ENCODE results near the gene NAT14.
"Not testable (repeated sequence)": the region's sequence is repeated elsewhere in the genome, so short reads cannot be mapped to it uniquely, and the experiment has no call there.

NAT14 gene

GRCh38 chr19:55443824-55444480 lies 41.0 kb upstream of the NAT14 start:
- H3K27me3 ChIP-seq (ENCODE audit: control insufficient read depth in 1 of 2, insufficient read depth in 2 of 2, low read length in 2 of 2) = peaks cover 57 to 60% of the 10 kb centered on the region in 2 donors
- H3K9ac ChIP-seq (ENCODE audit: low read length in 2 of 2) = no peak overlapping the region
- peaks cover 10% of the 10 kb centered on the region for H3K4me1 ChIP-seq (ENCODE audit: control insufficient read depth, insufficient read depth, low read length)
- H3K27ac ChIP-seq (ENCODE audit: low read length) = no peak overlapping the region
- H3K36me3 ChIP-seq (ENCODE audit: control insufficient read depth in 2 of 2, insufficient read depth in 2 of 2, low read length in 2 of 2) = no peaks in the 10 kb centered on the region
- no peak overlapping the region for H3K4me3 ChIP-seq (ENCODE audit: low read length in 2 of 2)
- H3K9me3 ChIP-seq (ENCODE audit: control insufficient read depth in 2 of 2, low read length in 2 of 2) = no peaks in the 10 kb centered on the region

DNA sequence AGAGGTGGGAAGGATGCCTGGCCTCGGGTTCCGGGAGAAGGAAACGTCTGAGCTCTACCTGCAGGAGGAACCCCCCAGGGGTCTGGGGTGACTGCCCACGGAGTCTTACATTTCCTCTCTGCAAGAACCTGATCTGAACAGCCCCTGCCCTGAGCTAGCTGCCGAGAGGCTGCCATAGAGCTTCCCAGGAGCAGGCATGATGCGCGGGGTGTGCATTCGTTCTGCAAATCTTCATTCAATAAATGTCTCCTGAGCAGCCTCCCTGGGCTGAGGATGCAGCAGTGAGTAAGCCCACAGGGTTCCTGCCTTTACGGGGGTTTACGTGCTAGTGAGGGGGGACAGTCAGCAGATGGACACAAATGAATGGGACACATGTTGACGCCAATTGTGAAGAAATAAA lies 40.3 kb upstream of the NAT14 start:
- no peaks in the 10 kb centered on the region for H3K9me3 ChIP-seq (ENCODE audit: control insufficient read depth in 2 of 2, low read length in 2 of 2)
- peaks cover 58 to 63% of the 10 kb centered on the region in 2 donors for H3K27me3 ChIP-seq (ENCODE audit: control insufficient read depth in 1 of 2, insufficient read depth in 2 of 2, low read length in 2 of 2)

DNA sequence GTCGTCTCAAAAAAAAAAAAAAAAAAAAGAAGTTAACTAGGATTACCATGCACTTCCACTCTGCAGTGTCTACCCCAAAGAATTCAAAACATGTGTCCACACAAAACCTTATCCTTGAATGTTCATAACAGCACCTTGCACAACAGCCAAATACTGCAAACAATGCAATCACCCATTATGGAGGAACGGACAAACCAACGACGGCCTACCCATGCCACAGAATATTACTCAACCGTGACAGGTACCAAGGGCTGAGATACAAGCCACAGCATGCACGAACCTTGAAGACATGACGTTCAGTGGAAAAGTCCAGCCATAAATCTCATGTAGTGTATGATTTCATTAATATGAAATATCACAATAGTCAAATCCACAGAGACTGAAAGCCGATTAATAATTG lies 38.9 kb upstream of the NAT14 start:
- Histone ChIP-seq H3K36me3 (ENCODE audit: control insufficient read depth in 2 of 2, insufficient read depth in 2 of 2, low read length in 2 of 2) (no peaks in the 10 kb centered on the region), H3K27ac (ENCODE audit: low read length) (no peak overlapping the region), H3K27me3 (ENCODE audit: control insufficient read depth in 1 of 2, insufficient read depth in 2 of 2, low read length in 2 of 2) (peaks cover 53 to 54% of the 10 kb centered on the region in 2 donors), H3K9ac (ENCODE audit: low read length in 2 of 2) (no peak overlapping the region), H3K4me1 (ENCODE audit: control insufficient read depth, insufficient read depth, low read length) (peaks cover 7% of the 10 kb centered on the region), H3K9me3 (ENCODE audit: control insufficient read depth in 2 of 2, low read length in 2 of 2) (no peaks in the 10 kb centered on the region), H3K4me3 (ENCODE audit: low read length in 2 of 2) (no peak overlapping the region)

More for the DNA sequence above, 40.3 kb upstream of the NAT14 start:
- H3K36me3 ChIP-seq (ENCODE audit: control insufficient read depth in 2 of 2, insufficient read depth in 2 of 2, low read length in 2 of 2) = no peaks in the 10 kb centered on the region
- no peak overlapping the region for H3K4me3 ChIP-seq (ENCODE audit: low read length in 2 of 2)
- peaks cover 10% of the 10 kb centered on the region for H3K4me1 ChIP-seq (ENCODE audit: control insufficient read depth, insufficient read depth, low read length)
- no peak overlapping the region for H3K27ac ChIP-seq (ENCODE audit: low read length)
- H3K9ac ChIP-seq (ENCODE audit: low read length in 2 of 2) = no peak overlapping the region

DNA sequence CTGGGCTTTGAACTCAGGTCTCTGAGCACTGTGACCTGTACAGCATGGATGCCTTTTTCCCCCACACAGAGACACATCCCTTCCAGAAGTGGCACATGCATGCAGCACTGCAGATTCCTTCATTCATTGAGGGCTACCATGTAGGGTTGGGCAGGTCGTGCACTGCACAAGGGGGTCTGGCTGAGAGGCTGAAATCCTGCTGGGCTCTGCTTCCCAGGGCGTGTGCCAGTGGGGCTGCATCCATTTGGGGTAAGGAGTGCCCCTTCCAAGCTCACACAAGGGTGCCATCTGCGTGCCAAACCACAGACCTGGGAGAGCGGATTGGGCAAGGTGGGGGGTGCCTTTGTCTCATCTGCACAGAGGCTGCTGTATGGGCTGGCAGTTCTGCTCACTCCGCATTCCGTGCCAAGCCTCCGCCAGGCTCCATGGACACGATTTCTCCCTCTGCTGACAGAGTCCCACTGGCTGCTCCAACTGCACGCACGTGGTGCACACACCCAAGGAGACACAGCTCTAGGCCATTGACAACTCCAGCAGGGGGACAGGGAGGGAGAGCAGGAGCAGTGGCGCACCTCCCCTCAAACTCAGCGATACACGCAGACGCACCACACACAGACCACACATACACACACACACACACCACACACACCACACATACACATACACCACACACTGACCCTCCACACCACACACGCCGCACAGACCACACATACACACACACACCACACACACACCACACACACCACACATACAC lies 37.4 kb upstream of the NAT14 start:
- no peaks in the 10 kb centered on the region for H3K9me3 ChIP-seq (ENCODE audit: control insufficient read depth in 2 of 2, low read length in 2 of 2)
- peaks cover 48 to 57% of the 10 kb centered on the region in 2 donors for H3K27me3 ChIP-seq (ENCODE audit: control insufficient read depth in 1 of 2, insufficient read depth in 2 of 2, low read length in 2 of 2)
- no peaks in the 10 kb centered on the region for H3K36me3 ChIP-seq (ENCODE audit: control insufficient read depth in 2 of 2, insufficient read depth in 2 of 2, low read length in 2 of 2)
- no peak overlapping the region for H3K4me3 ChIP-seq (ENCODE audit: low read length in 2 of 2)
- H3K27ac ChIP-seq (ENCODE audit: low read length) = no peak overlapping the region
- H3K4me1 ChIP-seq (ENCODE audit: control insufficient read depth, insufficient read depth, low read length) = peaks cover 10% of the 10 kb centered on the region
- no peak overlapping the region for H3K9ac ChIP-seq (ENCODE audit: low read length in 2 of 2)

GRCh38 chr19:55448175-55448490 lies 36.9 kb upstream of the NAT14 start:
- H3K9ac ChIP-seq (ENCODE audit: low read length in 2 of 2) = not testable (repeated sequence)

DNA sequence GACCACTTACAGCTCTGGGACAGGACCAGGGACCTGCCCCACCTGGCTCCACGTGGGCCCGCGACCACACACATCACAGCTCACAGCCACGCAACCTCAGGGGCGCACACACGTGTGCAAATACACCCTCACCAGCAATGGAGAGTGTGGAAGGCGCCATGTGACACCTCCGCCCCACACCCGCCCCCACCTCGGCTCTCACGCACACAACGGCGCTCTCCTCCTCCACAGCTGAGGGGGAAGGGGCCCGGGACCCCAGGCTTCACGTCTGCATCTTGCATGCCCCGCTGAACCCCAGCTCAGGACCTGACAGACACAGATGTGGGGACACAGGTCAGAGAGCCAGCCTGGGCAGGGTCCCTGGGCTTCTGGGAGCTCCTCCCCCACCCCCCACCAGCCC lies 35.5 kb upstream of the NAT14 start:
- Histone ChIP-seq H3K9ac (ENCODE audit: low read length in 2 of 2) (no peak overlapping the region), H3K4me3 (ENCODE audit: low read length in 2 of 2) (no peak overlapping the region)

More at GRCh38 chr19:55448175-55448490, 36.9 kb upstream of the NAT14 start:
- H3K27me3 ChIP-seq (ENCODE audit: control insufficient read depth in 1 of 2, insufficient read depth in 2 of 2, low read length in 2 of 2) = peaks cover 45 to 56% of the 10 kb centered on the region in 2 donors
- not testable (repeated sequence) for H3K9me3 ChIP-seq (ENCODE audit: control insufficient read depth in 2 of 2, low read length in 2 of 2); H3K27ac ChIP-seq (ENCODE audit: low read length); H3K36me3 ChIP-seq (ENCODE audit: control insufficient read depth in 2 of 2, insufficient read depth in 2 of 2, low read length in 2 of 2); H3K4me3 ChIP-seq (ENCODE audit: low read length in 2 of 2)
- H3K4me1 ChIP-seq (ENCODE audit: control insufficient read depth, insufficient read depth, low read length) = peaks cover 14% of the 10 kb centered on the region

DNA sequence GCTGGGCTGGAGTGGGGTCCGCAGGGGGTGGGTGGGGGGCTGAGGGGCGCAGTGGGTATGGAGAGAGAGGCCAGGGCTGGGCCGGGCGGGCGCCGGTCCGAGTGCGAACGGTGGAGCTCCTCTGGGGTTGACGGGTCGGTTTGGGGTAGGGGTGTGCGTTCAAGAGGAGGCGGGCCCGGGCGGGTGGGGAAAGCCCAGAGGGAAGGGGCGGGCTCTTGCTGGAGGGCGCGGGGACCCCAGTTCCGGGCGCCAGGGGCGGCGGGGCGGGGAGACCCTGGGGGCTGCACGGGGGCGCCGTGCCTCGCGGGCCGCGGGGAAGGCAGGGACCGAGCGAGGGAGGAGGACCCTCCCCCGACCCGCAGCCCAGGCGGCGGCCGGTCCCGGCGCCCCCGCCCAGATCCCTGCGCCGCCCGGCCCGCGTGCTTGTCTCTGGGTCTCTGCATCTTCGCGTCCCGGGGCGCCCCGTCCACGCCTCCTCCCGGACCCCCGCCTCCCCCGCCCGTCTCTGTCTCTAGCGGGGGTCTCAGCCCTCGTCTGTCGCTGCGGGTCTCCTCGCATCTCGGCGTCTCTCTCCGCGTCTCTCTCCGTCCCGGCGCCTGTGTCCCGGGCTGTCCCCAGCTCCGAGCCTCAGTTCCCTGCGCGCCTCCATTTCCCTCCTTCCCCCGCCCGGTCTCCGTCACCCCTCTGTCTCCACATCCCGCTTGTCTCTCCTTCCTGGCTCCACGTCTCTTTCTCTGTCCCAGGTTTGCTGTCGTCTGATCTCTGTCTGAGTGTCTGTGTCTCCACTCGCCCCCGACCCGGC lies 33.6 kb upstream of the NAT14 start:
- Histone ChIP-seq H3K36me3 (ENCODE audit: control insufficient read depth in 2 of 2, insufficient read depth in 2 of 2, low read length in 2 of 2) (no peaks in the 10 kb centered on the region), H3K4me1 (ENCODE audit: control insufficient read depth, insufficient read depth, low read length) (peaks cover 15% of the 10 kb centered on the region), H3K27ac (ENCODE audit: low read length) (no peak overlapping the region), H3K9ac (ENCODE audit: low read length in 2 of 2) (no peak overlapping the region), H3K9me3 (ENCODE audit: control insufficient read depth in 2 of 2, low read length in 2 of 2) (no peaks in the 10 kb centered on the region), H3K4me3 (ENCODE audit: low read length in 2 of 2) (peak overlapping the region in 1 of 2 donors; percentile 52), H3K27me3 (ENCODE audit: control insufficient read depth in 1 of 2, insufficient read depth in 2 of 2, low read length in 2 of 2) (peaks cover 25 to 31% of the 10 kb centered on the region in 2 donors)

More for the DNA sequence above, 35.5 kb upstream of the NAT14 start:
- no peaks in the 10 kb centered on the region for H3K9me3 ChIP-seq (ENCODE audit: control insufficient read depth in 2 of 2, low read length in 2 of 2)
- H3K4me1 ChIP-seq (ENCODE audit: control insufficient read depth, insufficient read depth, low read length) = peaks cover 15% of the 10 kb centered on the region
- no peaks in the 10 kb centered on the region for H3K36me3 ChIP-seq (ENCODE audit: control insufficient read depth in 2 of 2, insufficient read depth in 2 of 2, low read length in 2 of 2)
- peaks cover 34 to 43% of the 10 kb centered on the region in 2 donors for H3K27me3 ChIP-seq (ENCODE audit: control insufficient read depth in 1 of 2, insufficient read depth in 2 of 2, low read length in 2 of 2)
- no peak overlapping the region for H3K27ac ChIP-seq (ENCODE audit: low read length)

GRCh38 chr19:55451965-55452748 lies 32.8 kb upstream of the NAT14 start:
- no peak overlapping the region for H3K27ac ChIP-seq (ENCODE audit: low read length)
- no peaks in the 10 kb centered on the region for H3K9me3 ChIP-seq (ENCODE audit: control insufficient read depth in 2 of 2, low read length in 2 of 2)
- peaks cover 15% of the 10 kb centered on the region for H3K4me1 ChIP-seq (ENCODE audit: control insufficient read depth, insufficient read depth, low read length)
- no peaks in the 10 kb centered on the region for H3K36me3 ChIP-seq (ENCODE audit: control insufficient read depth in 2 of 2, insufficient read depth in 2 of 2, low read length in 2 of 2)
- peaks cover 25 to 29% of the 10 kb centered on the region in 2 donors for H3K27me3 ChIP-seq (ENCODE audit: control insufficient read depth in 1 of 2, insufficient read depth in 2 of 2, low read length in 2 of 2)
- peak overlapping the region in 1 of 2 donors; percentile 3 for H3K4me3 ChIP-seq (ENCODE audit: low read length in 2 of 2)
- no peak overlapping the region for H3K9ac ChIP-seq (ENCODE audit: low read length in 2 of 2)

DNA sequence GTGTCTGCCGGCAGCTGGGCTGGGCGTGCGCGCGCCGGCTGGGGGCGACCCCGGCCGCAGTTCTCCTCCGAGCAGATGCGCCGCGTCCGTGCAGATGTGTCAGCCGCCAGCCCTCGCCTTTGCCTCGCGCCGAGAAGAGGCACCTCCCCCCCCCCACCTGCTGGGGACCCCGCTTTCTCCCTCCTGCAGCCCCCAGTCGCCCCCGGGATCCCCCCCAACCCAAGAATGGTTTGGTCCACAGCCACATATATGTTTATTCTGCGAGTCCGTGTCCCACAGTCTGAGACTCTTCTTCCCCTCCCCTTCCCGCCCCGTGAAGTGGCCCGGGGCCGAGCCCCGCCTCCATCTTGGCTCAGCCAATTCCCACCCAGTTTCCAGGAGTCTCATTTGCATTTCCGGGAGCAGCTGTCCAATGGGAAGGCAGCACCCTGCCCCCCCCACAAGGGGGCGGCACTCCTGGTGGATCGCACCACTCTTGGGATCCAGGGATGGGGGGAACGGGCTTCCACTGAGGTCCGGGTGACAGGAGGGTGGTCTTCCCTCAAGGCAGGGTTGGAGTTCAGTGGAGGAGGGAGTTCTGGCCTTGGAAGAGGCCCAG lies 32.1 kb upstream of the NAT14 start:
- H3K9ac ChIP-seq (ENCODE audit: low read length in 2 of 2) = no peak overlapping the region
- H3K4me1 ChIP-seq (ENCODE audit: control insufficient read depth, insufficient read depth, low read length) = peaks cover 13% of the 10 kb centered on the region
- peaks cover 21 to 27% of the 10 kb centered on the region in 2 donors for H3K27me3 ChIP-seq (ENCODE audit: control insufficient read depth in 1 of 2, insufficient read depth in 2 of 2, low read length in 2 of 2)
- no peak overlapping the region for H3K27ac ChIP-seq (ENCODE audit: low read length)
- no peaks in the 10 kb centered on the region for H3K9me3 ChIP-seq (ENCODE audit: control insufficient read depth in 2 of 2, low read length in 2 of 2)
- no peaks in the 10 kb centered on the region for H3K36me3 ChIP-seq (ENCODE audit: control insufficient read depth in 2 of 2, insufficient read depth in 2 of 2, low read length in 2 of 2)
- H3K4me3 ChIP-seq (ENCODE audit: low read length in 2 of 2) = no peak overlapping the region

Measured in stomach smooth muscle (tissue), 2 donors.